Upper lobe of left lung (tissue), 6 donors: ENCODE results near the gene EGFL8. TPM values are rescaled to one million over a fixed set of nuclear protein-coding genes. Genes with fewer than 3 reads are reported as not detected.

ENCODE experiments used
- ATAC-seq, 2 donors: fragments of 200-7000 bp; cut with Tn5 transposase; one replicate each; pipeline ENCODE4 v1.9.1; 2022; ENCODE audit warnings: mild to moderate bottlenecking in 2 of 2, moderate library complexity in 2 of 2; ENCODE audit not compliant: low FRiP score in 2 of 2
- DNase-seq, 2 donors: peaks; one replicate each; pipeline ENCODE4 v3.0.0-alpha.2; 2019 to 2020
- H3K27ac ChIP-seq, 4 donors: fragments of 200-600 bp; sonication (generic); one replicate each; pipeline ENCODE4 v1.5.1; 2016 to 2019
- H3K27me3 ChIP-seq, 4 donors: fragments of 200-600 bp; sonication (generic); one replicate each; pipeline ENCODE4 v1.5.1; 2017 to 2019
- H3K36me3 ChIP-seq, 4 donors: fragments of 200-600 bp; sonication (generic); one replicate each; pipeline ENCODE4 v1.5.1; 2016 to 2019
- H3K4me1 ChIP-seq, 4 donors: fragments of 200-600 bp; sonication (generic); one replicate each; pipeline ENCODE4 v1.5.1; 2018 to 2019
- H3K4me3 ChIP-seq, 4 donors: fragments of 200-600 bp; sonication (generic); one replicate each; pipeline ENCODE4 v1.5.1; 2017 to 2019; ENCODE audit warnings: mild to moderate bottlenecking in 2 of 4, moderate library complexity in 1 of 4
- H3K9me3 ChIP-seq, 4 donors: fragments of 200-600 bp; sonication (generic); one replicate each; pipeline ENCODE4 v1.5.1; 2018 to 2019
- EP300 ChIP-seq, 4 donors: sonication (generic); formaldehyde crosslinking; IDR thresholded peaks; one replicate each; pipeline ENCODE4 v1.5.1; 2017; ENCODE audit warnings: antibody characterized with exemption in 4 of 4, control low read depth in 2 of 4
- POLR2A ChIP-seq, 4 donors: fragments of 450-650 bp; IDR thresholded peaks; one replicate each; pipeline ENCODE4 v1.5.1; 2016 to 2017; ENCODE audit warnings: antibody characterized with exemption in 4 of 4, mild to moderate bottlenecking in 2 of 4
- POLR2AphosphoS5 ChIP-seq, 2 donors: sonication (generic); formaldehyde crosslinking; IDR thresholded peaks; one replicate each; pipeline ENCODE4 v1.5.1; 2017; ENCODE audit warnings: antibody characterized with exemption in 2 of 2
- WGBS, 2 donors: methylation state at CpG; one replicate each; pipeline ENCODE4 v1.1.5; 2017 to 2018; 5-methylcytosine and 5-hydroxymethylcytosine counted together
- total RNA-seq, 6 donors: library from RNA; depleted of rRNA in 4 of 6; stranded (reverse); fragments of >200 nt in 4 of 6; gene quantifications; one replicate each; pipeline versions ENCODE4 v1.1.0 to v1.2.1, GENCODE V29; 2016 to 2021
- TF ChIP-seq, protein P1 (sequence below), 6 experiments: fragments of 450-650 bp in 4 of 6; fragments of 200-600 bp in 2 of 6; sonication (generic) in 2 of 6; IDR thresholded peaks; one replicate each; pipeline ENCODE4 v1.5.1; 2016 to 2019; ENCODE audit warnings: antibody characterized with exemption in 6 of 6
- donor health status: DM: no; HTN: no; CAD: no; lungs with moderate emphysema.
- donor health status: DM: no; HTN: yes; CAD: no; lungs with severe emphysema.

EGFL8 gene
- total RNA-seq, 6 donors from 2014 or later: 6.1 to 37.7 (median 9.6) TPM

DNA sequence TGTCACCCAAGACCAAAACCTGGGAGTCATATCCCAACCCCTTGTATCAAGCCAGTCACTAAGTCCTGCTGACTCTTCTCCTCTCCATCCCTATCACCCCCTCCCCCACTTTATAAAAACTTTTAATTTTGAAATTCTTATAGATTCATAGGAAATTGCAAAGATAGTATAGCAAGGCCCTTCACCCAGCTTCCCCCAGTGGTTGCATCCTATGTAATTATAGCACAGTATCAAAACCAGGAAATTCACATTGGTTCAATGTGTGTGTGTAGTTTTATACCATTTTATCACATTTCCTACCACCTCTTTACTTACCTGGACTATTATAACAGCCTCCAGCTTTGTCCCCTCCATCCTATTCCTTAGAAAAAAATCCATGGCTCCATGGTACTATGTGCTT lies 6.3 kb upstream of the EGFL8 start:
- ATAC-seq: no peak
- TF ChIP-seq EP300 (IDR thresholded peaks at IDR 0.05) (no peak), POLR2AphosphoS5 (IDR thresholded peaks at IDR 0.05) (no peak), POLR2A (IDR thresholded peaks at IDR 0.05) (no peak)
- TF ChIP-seq, protein P1, sequence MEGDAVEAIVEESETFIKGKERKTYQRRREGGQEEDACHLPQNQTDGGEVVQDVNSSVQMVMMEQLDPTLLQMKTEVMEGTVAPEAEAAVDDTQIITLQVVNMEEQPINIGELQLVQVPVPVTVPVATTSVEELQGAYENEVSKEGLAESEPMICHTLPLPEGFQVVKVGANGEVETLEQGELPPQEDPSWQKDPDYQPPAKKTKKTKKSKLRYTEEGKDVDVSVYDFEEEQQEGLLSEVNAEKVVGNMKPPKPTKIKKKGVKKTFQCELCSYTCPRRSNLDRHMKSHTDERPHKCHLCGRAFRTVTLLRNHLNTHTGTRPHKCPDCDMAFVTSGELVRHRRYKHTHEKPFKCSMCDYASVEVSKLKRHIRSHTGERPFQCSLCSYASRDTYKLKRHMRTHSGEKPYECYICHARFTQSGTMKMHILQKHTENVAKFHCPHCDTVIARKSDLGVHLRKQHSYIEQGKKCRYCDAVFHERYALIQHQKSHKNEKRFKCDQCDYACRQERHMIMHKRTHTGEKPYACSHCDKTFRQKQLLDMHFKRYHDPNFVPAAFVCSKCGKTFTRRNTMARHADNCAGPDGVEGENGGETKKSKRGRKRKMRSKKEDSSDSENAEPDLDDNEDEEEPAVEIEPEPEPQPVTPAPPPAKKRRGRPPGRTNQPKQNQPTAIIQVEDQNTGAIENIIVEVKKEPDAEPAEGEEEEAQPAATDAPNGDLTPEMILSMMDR (IDR thresholded peaks at IDR 0.05): no peak
- H3K27ac ChIP-seq: no peak overlapping the region
- no peaks in the 10 kb centered on the region for H3K27me3 ChIP-seq
- no peak for DNase-seq
- no peaks in the 10 kb centered on the region for H3K9me3 ChIP-seq
- H3K36me3 ChIP-seq: peaks cover 0 to 33% (median 10%) of the 10 kb centered on the region in 4 donors
- no peak overlapping the region for H3K4me3 ChIP-seq
- H3K4me1 ChIP-seq: peaks cover 18 to 27% (median 24%) of the 10 kb centered on the region in 4 donors

GRCh38 chr6:32163559-32164258 lies 686 bp upstream of the EGFL8 start:
- H3K4me3 ChIP-seq: no peak overlapping the region
- H3K27ac ChIP-seq: peak overlapping the region; percentile 37 to 84 (median 71)
- H3K4me1 ChIP-seq: peaks cover 0 to 6% (median 5%) of the 10 kb centered on the region in 4 donors
- peak in 1 of 2 donors; percentile 27 for TF ChIP-seq POLR2AphosphoS5 (IDR thresholded peaks at IDR 0.05)
- no peak for TF ChIP-seq POLR2A (IDR thresholded peaks at IDR 0.05)
- TF ChIP-seq EP300 (IDR thresholded peaks at IDR 0.05): no peak
- TF ChIP-seq, protein P1 (IDR thresholded peaks at IDR 0.05): peak in 1 of 6 experiments; percentile 8
- H3K9me3 ChIP-seq: no peaks in the 10 kb centered on the region
- WGBS, 2 donors: 71 to 73% methylated on average over 7 of the region's 7 CpGs
- ATAC-seq: no peak
- no peak for DNase-seq
- H3K27me3 ChIP-seq: no peaks in the 10 kb centered on the region
- peaks cover 0 to 26% (median 13%) of the 10 kb centered on the region in 4 donors for H3K36me3 ChIP-seq

- Histone ChIP-seq H3K9me3 (no peaks in the 10 kb centered on the region), H3K36me3 (peaks cover 0 to 48% (median 35%) of the 10 kb centered on the region in 4 donors), H3K27me3 (no peaks in the 10 kb centered on the region), H3K27ac (peak overlapping the region in 1 of 4 donors; percentile 27), H3K4me1 (peaks cover 0 to 6% (median 5%) of the 10 kb centered on the region in 4 donors), H3K4me3 (no peak overlapping the region)
- DNase-seq (peak in 1 of 2 donors; percentile 75), ATAC-seq (peak in 1 of 2 donors; percentile 11)
- WGBS, 2 donors: 87 to 92% methylated on average over 14 to 29 of the region's 30 CpGs
- no peak for TF ChIP-seq POLR2A (IDR thresholded peaks at IDR 0.05)
- no peak for TF ChIP-seq EP300 (IDR thresholded peaks at IDR 0.05)
- TF ChIP-seq, protein P1 (IDR thresholded peaks at IDR 0.05): no peak
- no peak for TF ChIP-seq POLR2AphosphoS5 (IDR thresholded peaks at IDR 0.05)
Observed at GRCh38 chr6:32166411-32167061, 2.1 kb downstream of the EGFL8 start.

- WGBS, 2 donors: 92 to 95% methylated on average over 24 to 32 of the region's 32 CpGs
- H3K36me3 ChIP-seq: peaks cover 0 to 48% (median 33%) of the 10 kb centered on the region in 4 donors
- DNase-seq (peak in 1 of 2 donors; percentile 79), ATAC-seq (no peak)
- TF ChIP-seq, protein P1 (IDR thresholded peaks at IDR 0.05): no peak
- TF ChIP-seq EP300 (IDR thresholded peaks at IDR 0.05): no peak
- no peak for TF ChIP-seq POLR2AphosphoS5 (IDR thresholded peaks at IDR 0.05)
- no peak for TF ChIP-seq POLR2A (IDR thresholded peaks at IDR 0.05)
- no peak overlapping the region for H3K4me3 ChIP-seq
- H3K27ac ChIP-seq: peak overlapping the region in 1 of 4 donors; percentile 7
- H3K27me3 ChIP-seq: no peaks in the 10 kb centered on the region
- no peaks in the 10 kb centered on the region for H3K9me3 ChIP-seq
- peaks cover 0 to 6% (median 5%) of the 10 kb centered on the region in 4 donors for H3K4me1 ChIP-seq
Observed at GRCh38 chr6:32167154-32167760, 2.9 kb downstream of the EGFL8 start.
